Airway epithelial cell (primary cell): ENCODE results near the gene CYP17A1. TPM values are rescaled to one million over a fixed set of nuclear protein-coding genes. Genes with fewer than 3 reads are reported as not detected.

Experiments
- total RNA-seq: library from RNA; depleted of rRNA; stranded (reverse); fragments of >200 nt; gene quantifications from 2 replicates; pipeline ENCODE4 v1.2.3, GENCODE V29; 2015

Gene CYP17A1, protein sequence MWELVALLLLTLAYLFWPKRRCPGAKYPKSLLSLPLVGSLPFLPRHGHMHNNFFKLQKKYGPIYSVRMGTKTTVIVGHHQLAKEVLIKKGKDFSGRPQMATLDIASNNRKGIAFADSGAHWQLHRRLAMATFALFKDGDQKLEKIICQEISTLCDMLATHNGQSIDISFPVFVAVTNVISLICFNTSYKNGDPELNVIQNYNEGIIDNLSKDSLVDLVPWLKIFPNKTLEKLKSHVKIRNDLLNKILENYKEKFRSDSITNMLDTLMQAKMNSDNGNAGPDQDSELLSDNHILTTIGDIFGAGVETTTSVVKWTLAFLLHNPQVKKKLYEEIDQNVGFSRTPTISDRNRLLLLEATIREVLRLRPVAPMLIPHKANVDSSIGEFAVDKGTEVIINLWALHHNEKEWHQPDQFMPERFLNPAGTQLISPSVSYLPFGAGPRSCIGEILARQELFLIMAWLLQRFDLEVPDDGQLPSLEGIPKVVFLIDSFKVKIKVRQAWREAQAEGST
- total RNA-seq, result not detected in 2 replicates

DNA sequence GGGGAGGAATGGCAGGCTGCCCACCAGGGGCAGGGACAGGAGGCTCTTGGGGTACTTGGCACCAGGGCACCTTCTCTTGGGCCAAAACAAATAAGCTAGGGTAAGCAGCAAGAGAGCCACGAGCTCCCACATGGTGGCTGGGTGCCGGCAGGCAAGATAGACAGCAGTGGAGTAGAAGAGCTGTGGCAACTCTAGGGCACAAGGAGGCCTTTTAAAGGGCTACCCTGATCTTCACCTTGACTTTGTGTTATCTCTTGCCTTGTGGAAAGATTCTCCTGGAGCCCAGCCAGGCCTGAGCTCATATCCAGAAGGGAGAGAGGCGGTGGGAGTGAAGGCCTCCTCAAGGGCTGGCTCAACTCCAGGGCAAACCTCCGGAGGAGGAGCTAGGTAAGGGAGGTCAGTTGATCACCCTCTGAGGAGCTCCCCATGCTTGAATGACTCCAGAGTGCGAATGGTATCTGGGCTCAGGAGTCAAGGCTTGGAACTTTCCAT is at the start of gene CYP17A1:
TSS of gene CYP17A1 (minus strand) at position 184 of the 492 bp plus-strand sequence. CDS start at position 132, 52 bp downstream.

GRCh38 chr10:102869258-102870198 is 32.3 kb upstream of the CYP17A1 start, which contains the start of gene AS3MT:
AS3MT (plus strand) TSS chr10:102869470; CDS start chr10:102869593, 123 bp downstream.

Other genes starting within 250 kb of the CYP17A1 start
- gene TRIM8, start 192.9 kb downstream of the CYP17A1 start, total RNA-seq, result 80.5 and 84.4 TPM in 2 replicates
- gene ARL3, start 123.0 kb downstream of the CYP17A1 start, total RNA-seq, result 6.6 and 9.6 TPM in 2 replicates
- 2.8 and 3.2 TPM in 2 replicates for gene SFXN2, start 122.8 kb downstream of the CYP17A1 start, total RNA-seq
- 37.9 and 53.0 TPM in 2 replicates for gene WBP1L, start 93.5 kb downstream of the CYP17A1 start, total RNA-seq
- 9.5 and 11.7 TPM in 2 replicates for gene BORCS7, start 16.8 kb upstream of the CYP17A1 start, total RNA-seq
- gene AS3MT, start 32.1 kb upstream of the CYP17A1 start, total RNA-seq, result 2.1 and 3.2 TPM in 2 replicates
- gene CNNM2, start 80.9 kb upstream of the CYP17A1 start, total RNA-seq, result 2.8 and 2.9 TPM in 2 replicates